ENCODE data around the gene ENTREP3.

ENTREP3 gene

GRCh38 chr1:155205969-155206593, 49.2 kb downstream of the ENTREP3 start:
- no peak for DNase-seq

DNA sequence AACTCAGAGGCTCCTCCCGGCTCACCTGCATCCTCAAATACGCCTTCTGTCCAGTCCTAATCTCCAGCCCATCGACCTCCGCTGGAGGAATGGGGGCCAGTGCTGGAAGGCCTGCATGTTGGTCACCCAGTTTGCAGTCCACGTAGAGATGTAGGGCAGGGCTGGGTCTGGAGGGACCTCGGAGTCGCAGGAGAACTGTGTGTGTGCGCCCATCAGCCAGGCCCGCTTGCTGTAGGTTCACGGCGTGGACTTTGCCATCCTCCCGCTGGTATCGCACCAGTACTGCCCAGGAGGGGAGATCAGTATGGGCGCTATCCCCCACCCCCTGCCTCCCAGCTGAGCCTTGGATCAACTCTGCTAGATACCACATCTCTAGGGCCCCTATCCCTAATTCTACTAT, 50.2 kb downstream of the ENTREP3 start:
- peak in 1 of 58 donors; percentile 29 for DNase-seq

GRCh38 chr1:155202731-155203515, 52.4 kb downstream of the ENTREP3 start:
- no peak for DNase-seq

DNA sequence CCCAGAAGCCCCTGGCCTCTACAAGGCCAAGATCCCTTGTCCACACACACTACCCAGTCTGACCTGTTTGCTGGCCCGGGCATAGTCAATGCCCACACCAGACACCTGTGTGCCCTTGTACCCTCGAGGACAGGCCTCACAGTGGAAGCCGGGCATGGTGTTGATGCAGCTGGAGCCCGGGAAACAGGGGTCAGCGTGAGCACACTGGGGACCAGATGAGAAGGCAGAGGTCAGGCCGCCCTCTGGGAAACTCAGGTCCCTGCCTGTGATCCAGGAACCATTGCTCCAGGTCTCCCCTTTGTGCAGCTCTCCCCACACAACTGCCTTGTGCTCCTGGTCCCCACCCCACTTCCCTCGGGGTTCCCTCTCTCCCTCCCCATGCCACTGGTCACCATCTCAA, 53.1 kb downstream of the ENTREP3 start:
- no peak for DNase-seq

GRCh38 chr1:155200920-155201319, 54.4 kb downstream of the ENTREP3 start:
- no peak for DNase-seq

- no peak for DNase-seq
These were observed 55.5 kb downstream of the ENTREP3 start for GRCh38 chr1:155199792-155200191.

GRCh38 chr1:155198547-155198906, 56.8 kb downstream of the ENTREP3 start:
- DNase-seq: no peak

DNA sequence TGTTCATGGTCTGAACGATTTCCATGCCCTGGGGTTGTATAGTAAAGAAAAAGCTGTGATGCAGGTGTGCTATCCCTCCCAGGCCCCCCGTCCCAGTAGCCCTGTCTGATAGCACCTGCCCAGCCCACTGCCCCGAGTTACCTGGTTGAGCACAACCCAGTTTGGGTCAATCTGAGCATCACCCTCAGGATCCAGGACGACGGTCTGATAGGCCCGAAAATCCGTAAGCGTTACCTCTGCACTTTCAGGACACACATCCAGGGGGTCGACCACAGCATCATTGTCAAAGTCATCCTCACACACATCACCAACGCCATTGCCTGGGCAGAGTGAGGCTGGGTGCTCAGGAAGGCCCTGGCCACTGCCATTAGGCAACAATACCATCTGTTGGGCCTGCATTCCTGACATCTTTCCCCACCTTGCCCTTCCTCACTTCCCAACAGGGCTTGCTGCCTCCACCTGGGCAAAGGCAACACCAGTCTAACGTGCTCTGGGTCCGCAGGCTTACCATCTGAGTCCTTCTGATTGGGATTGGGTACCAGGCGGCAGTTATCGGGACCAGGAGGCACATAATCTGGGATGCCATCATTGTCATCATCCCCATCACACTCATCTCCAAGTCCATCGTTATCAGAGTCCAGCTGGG, 57.3 kb downstream of the ENTREP3 start:
- DNase-seq: no peak

Data from anterior cingulate cortex (tissue), 58 donors.